RWPE2 (cell line): ENCODE results near the gene KSR2.

ENCODE experiments used
- ATAC-seq: fragments of 200-7000 bp; cut with Tn5 transposase; 3 replicates; pipeline ENCODE4 v1.9.1; 2021; ENCODE audit warnings: low read depth
- DNase-seq: peaks from one replicate; pipeline ENCODE4 v3.0.0-alpha.2; 2020; ENCODE audit warnings: low spot score
- H3K27ac ChIP-seq: fragments of 450-650 bp; 2 replicates; pipeline ENCODE4 v1.5.1; 2017; ENCODE audit warnings: mild to moderate bottlenecking; ENCODE audit not compliant: poor library complexity, severe bottlenecking
- H3K27me3 ChIP-seq: fragments of 250-450 bp; sonication (Bioruptor Pico); 2 replicates; pipeline ENCODE4 v1.5.1; 2021; ENCODE audit warnings: mild to moderate bottlenecking, moderate library complexity; ENCODE audit not compliant: insufficient read depth, poor library complexity, severe bottlenecking
- H3K36me3 ChIP-seq: fragments of 250-450 bp; sonication (Bioruptor Pico); 2 replicates; pipeline ENCODE4 v1.5.1; 2020; ENCODE audit warnings: low read depth, mild to moderate bottlenecking, moderate library complexity
- H3K4me1 ChIP-seq: fragments of 250-450 bp; sonication (Bioruptor Pico); 2 replicates; pipeline ENCODE4 v1.5.1; 2021; ENCODE audit warnings: mild to moderate bottlenecking, moderate library complexity; ENCODE audit not compliant: insufficient read depth, poor library complexity, severe bottlenecking
- H3K4me3 ChIP-seq: fragments of 250-450 bp; sonication (Bioruptor Pico); 2 replicates; pipeline ENCODE4 v1.5.1; 2021; ENCODE audit warnings: mild to moderate bottlenecking, moderate library complexity; ENCODE audit not compliant: severe bottlenecking
- H3K9me3 ChIP-seq: fragments of 250-450 bp; sonication (Bioruptor Pico); 2 replicates; pipeline ENCODE4 v1.5.1; 2021; ENCODE audit warnings: mild to moderate bottlenecking, moderate library complexity; ENCODE audit not compliant: severe bottlenecking
- TF ChIP-seq, protein P1 (sequence below): fragments of 450-650 bp; IDR thresholded peaks from one replicate; pipeline ENCODE4 v1.5.1; 2017; ENCODE audit warnings: mild to moderate bottlenecking, moderate library complexity; ENCODE audit not compliant: poor library complexity, severe bottlenecking

Gene KSR2

DNA sequence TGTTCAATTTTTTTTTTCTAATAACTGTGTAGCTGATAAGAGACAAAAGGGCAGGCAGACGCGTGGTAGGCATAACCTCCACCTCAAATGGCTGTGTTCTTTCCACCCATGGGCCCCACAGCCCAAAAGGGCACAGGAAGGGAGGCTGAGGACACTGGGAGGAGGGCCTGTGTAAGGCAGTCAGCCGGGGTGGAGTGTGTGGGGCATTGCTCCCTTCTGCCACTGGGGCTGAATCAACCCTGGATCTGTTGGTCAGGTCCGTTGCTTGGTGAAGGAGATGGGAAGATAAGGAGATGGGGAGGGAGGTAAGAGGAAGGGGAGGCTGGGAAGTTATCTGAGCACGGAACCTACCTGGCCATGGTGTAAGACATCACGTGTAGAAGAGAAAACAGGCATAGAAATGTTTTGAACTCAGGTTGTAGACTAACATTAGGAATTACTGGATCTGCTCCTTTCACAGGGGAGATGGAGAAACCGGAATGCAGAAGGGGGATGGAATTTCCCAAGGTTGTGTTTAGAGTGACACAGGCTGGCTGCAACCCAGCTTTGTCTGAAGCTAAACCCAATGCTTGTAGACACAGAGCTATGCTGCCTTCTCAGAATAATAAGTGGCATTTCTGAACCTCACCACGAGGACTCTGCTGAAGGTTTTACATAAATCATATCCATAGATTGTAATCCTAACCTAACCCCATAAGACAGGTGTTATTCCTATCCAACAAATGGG lies 468.9 kb downstream of the KSR2 start:
- Histone ChIP-seq H3K27me3 (no peaks in the 10 kb centered on the region), H3K9me3 (no peaks in the 10 kb centered on the region), H3K4me1 (no peaks in the 10 kb centered on the region), H3K27ac (no peak overlapping the region), H3K36me3 (no peaks in the 10 kb centered on the region), H3K4me3 (no peak overlapping the region)
- DNase-seq (no peak), ATAC-seq (no peak; the same call in 2 of the 3 replicates)
- TF ChIP-seq, protein P1, sequence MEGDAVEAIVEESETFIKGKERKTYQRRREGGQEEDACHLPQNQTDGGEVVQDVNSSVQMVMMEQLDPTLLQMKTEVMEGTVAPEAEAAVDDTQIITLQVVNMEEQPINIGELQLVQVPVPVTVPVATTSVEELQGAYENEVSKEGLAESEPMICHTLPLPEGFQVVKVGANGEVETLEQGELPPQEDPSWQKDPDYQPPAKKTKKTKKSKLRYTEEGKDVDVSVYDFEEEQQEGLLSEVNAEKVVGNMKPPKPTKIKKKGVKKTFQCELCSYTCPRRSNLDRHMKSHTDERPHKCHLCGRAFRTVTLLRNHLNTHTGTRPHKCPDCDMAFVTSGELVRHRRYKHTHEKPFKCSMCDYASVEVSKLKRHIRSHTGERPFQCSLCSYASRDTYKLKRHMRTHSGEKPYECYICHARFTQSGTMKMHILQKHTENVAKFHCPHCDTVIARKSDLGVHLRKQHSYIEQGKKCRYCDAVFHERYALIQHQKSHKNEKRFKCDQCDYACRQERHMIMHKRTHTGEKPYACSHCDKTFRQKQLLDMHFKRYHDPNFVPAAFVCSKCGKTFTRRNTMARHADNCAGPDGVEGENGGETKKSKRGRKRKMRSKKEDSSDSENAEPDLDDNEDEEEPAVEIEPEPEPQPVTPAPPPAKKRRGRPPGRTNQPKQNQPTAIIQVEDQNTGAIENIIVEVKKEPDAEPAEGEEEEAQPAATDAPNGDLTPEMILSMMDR: no peak

DNA sequence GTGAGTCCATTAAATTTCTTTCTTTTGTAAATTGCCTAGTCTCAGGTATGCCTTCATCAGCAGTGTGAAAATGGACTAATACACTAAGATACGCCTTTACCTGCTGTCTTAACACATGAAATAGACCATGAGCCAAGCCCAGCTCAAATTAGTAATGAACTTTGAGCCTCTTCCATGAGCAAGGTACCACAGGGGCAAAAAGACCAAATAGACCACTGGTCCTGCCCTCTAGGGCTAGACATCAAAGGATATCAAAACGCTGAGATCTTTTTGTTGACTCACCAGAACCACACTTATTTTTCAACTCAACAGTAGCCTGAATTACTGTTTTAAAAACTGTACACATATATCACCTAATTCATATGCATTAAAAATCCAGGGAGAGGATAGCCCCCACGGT lies 469.9 kb downstream of the KSR2 start:
- Histone ChIP-seq H3K4me1 (no peaks in the 10 kb centered on the region), H3K27ac (no peak overlapping the region), H3K9me3 (no peaks in the 10 kb centered on the region), H3K4me3 (no peak overlapping the region), H3K27me3 (no peaks in the 10 kb centered on the region), H3K36me3 (no peaks in the 10 kb centered on the region)
- TF ChIP-seq, protein P1: no peak
- ATAC-seq (no peak), DNase-seq (no peak)

DNA sequence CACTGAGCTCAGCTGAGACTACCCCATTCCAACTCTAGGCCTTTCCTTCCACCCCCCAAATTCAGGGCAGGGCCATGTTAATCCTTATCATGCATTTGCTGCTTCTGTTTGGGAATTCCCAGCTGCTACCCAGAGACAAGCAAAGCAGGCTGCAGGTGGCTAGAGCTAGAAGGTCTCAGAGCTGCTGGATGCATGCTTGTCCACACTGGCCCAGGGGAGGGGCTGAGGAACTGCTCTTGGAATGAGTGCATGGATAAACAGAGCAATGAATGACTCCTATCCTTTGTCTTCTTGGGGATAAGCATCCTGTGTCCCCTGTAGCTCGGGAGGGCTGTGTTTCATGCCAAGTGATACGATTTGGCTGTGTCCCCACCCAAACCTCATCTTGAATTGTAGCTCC lies 470.5 kb downstream of the KSR2 start:
- ATAC-seq (peak; percentile 68; the same call in 1 of the 3 replicates), DNase-seq (no peak)
- Histone ChIP-seq H3K36me3 (no peaks in the 10 kb centered on the region), H3K9me3 (no peaks in the 10 kb centered on the region), H3K27me3 (no peaks in the 10 kb centered on the region), H3K27ac (no peak overlapping the region), H3K4me3 (no peak overlapping the region), H3K4me1 (no peaks in the 10 kb centered on the region)
- TF ChIP-seq, protein P1: no peak

DNA sequence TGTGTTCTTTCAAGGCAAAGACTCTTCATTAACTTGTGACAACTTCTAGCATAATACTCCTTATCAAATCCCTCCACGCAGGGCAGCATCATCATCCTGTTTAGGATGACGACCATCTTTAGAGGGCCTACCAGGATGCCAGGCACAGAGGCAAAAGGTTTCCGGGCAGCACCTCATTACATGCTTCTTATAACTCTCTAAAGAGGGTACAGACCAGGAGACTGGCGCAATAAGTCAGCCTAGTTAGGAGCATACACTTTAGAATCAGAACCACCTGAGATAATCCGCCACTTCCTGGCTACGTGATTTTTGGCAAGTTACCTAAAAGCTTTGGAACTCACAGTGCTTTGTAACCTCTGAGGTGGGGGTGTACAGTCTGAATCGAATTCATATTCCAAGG lies 471.4 kb downstream of the KSR2 start:
- ATAC-seq (0 out of 3 replicates have a peak, but pooled peaks have one; percentile 21), DNase-seq (no peak)
- no peaks in the 10 kb centered on the region for H3K27me3 ChIP-seq
- H3K27ac ChIP-seq: no peak overlapping the region
- TF ChIP-seq, protein P1: no peak
- H3K4me1 ChIP-seq: no peaks in the 10 kb centered on the region
- H3K36me3 ChIP-seq: no peaks in the 10 kb centered on the region
- H3K4me3 ChIP-seq: no peak overlapping the region
- H3K9me3 ChIP-seq: no peaks in the 10 kb centered on the region

DNA sequence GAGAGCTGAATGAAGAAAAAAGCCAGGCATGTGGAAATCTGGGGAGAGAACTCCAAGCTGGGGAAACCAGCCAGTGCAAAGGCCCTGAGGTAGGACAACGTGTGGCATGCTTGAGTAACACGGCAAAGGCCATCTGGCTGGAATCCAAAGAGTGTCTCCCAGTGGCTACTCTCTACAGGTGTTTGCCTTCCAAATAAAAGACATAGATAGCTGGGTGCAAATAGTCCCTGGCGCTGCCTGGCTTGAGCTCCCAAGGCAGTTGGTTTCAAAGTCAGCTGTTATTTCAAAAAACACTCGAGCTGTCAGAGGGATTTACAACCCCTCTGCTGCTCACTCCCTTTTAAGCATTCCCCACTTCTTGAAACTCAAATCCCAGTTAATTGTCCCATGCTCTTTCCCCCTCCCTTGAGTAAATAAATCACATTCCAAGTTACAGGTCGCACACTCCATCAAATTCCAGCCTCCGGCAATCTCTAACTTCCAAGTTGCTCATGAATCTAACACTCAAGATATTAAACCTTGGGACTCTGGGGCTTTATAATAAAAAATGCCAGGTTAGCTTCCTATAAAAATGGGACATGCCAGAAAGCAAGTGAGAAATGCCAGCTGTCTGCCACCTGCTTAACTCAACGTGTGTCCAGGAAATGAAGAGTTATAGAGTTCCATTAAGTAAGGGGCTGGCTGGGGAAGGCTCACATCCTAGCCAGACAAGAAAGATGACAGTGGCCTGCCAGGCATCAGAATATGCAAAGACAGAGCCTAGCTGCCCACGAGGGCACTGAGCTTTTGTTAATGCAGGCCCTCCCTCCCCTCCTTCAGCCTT lies 473.7 kb downstream of the KSR2 start:
- H3K9me3 ChIP-seq: no peaks in the 10 kb centered on the region
- DNase-seq (no peak), ATAC-seq (no peak)
- no peak overlapping the region for H3K4me3 ChIP-seq
- no peaks in the 10 kb centered on the region for H3K36me3 ChIP-seq
- no peaks in the 10 kb centered on the region for H3K27me3 ChIP-seq
- H3K27ac ChIP-seq: no peak overlapping the region
- TF ChIP-seq, protein P1: no peak
- H3K4me1 ChIP-seq: no peaks in the 10 kb centered on the region
